Liver (tissue), 9 donors: Measurements from ENCODE around the gene GRIFIN. TPM values are rescaled to one million over a fixed set of nuclear protein-coding genes. Genes with fewer than 3 reads are reported as not detected.

Source experiments
- DNase-seq: peaks from one replicate; pipeline ENCODE4 v3.0.0-alpha.2; 2017; ENCODE audit warnings: low spot score
- H3K27ac ChIP-seq, 2 donors: one replicate each; pipeline ENCODE4 v1.7.0; 2013; ENCODE audit warnings: inconsistent platforms in 2 of 2, low read length in 2 of 2, control low read depth in 1 of 2, low read depth in 1 of 2, mild to moderate bottlenecking in 1 of 2
- H3K27me3 ChIP-seq, 4 donors: one replicate each; pipeline versions ENCODE4 v1.6.1 to v1.7.0; 2013; ENCODE audit warnings: low read length in 3 of 4, inconsistent platforms in 1 of 4, mild to moderate bottlenecking in 1 of 4, moderate library complexity in 1 of 4; ENCODE audit not compliant: control insufficient read depth in 4 of 4, insufficient read depth in 4 of 4
- H3K36me3 ChIP-seq, 4 donors: one replicate each; pipeline versions ENCODE4 v1.6.1 to v1.7.0; 2013; ENCODE audit warnings: low read length in 3 of 4, mild to moderate bottlenecking in 3 of 4, low read depth in 1 of 4, moderate library complexity in 1 of 4; ENCODE audit not compliant: control insufficient read depth in 4 of 4, insufficient read depth in 3 of 4
- H3K4me1 ChIP-seq, 4 donors: one replicate each; pipeline versions ENCODE4 v1.6.1 to v1.7.0; 2013; ENCODE audit warnings: low read length in 3 of 4, mild to moderate bottlenecking in 3 of 4, moderate library complexity in 1 of 4; ENCODE audit not compliant: control insufficient read depth in 4 of 4, insufficient read depth in 4 of 4
- H3K4me3 ChIP-seq, 3 donors: one replicate each; pipeline versions ENCODE4 v1.6.1 to v1.7.0; 2013; ENCODE audit warnings: low read length in 3 of 3, control low read depth in 1 of 3, low read depth in 1 of 3, mild to moderate bottlenecking in 1 of 3
- H3K9ac ChIP-seq, 2 donors: one replicate each; pipeline ENCODE4 v1.7.0; 2013; ENCODE audit warnings: low read length in 2 of 2, mild to moderate bottlenecking in 2 of 2, moderate library complexity in 2 of 2, control low read depth in 1 of 2, low read depth in 1 of 2
- H3K9me3 ChIP-seq, 4 donors: one replicate each; pipeline versions ENCODE4 v1.6.1 to v1.7.0; 2013; ENCODE audit warnings: low read length in 3 of 4; ENCODE audit not compliant: control insufficient read depth in 4 of 4
- ATF3 ChIP-seq: IDR thresholded peaks from 2 replicates; pipeline ENCODE4 v1.6.1; 2016; ENCODE audit warnings: antibody characterized with exemption
- CTCF ChIP-seq: fragments of 150-350 bp; IDR thresholded peaks from 2 replicates; pipeline ENCODE4 v1.5.1; 2017; ENCODE audit warnings: improper control_type of control experiment, low read depth, low read length; ENCODE audit not compliant: missing input control
- EGR1 ChIP-seq, 2 donors: IDR thresholded peaks; 2 replicates each; pipeline ENCODE4 v1.6.1; 2016 to 2018; ENCODE audit warnings: antibody characterized with exemption in 2 of 2, low read depth in 2 of 2
- FOXA1 ChIP-seq: IDR thresholded peaks from 2 replicates; pipeline ENCODE4 v1.6.1; 2016; ENCODE audit warnings: antibody characterized with exemption
- FOXA2 ChIP-seq: IDR thresholded peaks from 2 replicates; pipeline ENCODE4 v1.6.1; 2016; ENCODE audit warnings: antibody characterized with exemption
- GABPA ChIP-seq, 2 donors: IDR thresholded peaks in 1 of 2; conservative IDR thresholded peaks in 1 of 2; 2 replicates each; pipeline ENCODE4 v1.6.1; 2016; ENCODE audit warnings: antibody characterized with exemption in 2 of 2, mild to moderate bottlenecking in 1 of 2, moderate library complexity in 1 of 2
- HNF4A ChIP-seq, 2 donors: conservative IDR thresholded peaks; 2 replicates each; pipeline ENCODE4 v1.6.1; 2016; ENCODE audit warnings: antibody characterized with exemption in 2 of 2, mild to moderate bottlenecking in 2 of 2
- HNF4G ChIP-seq: IDR thresholded peaks from 2 replicates; pipeline ENCODE4 v1.6.1; 2016; ENCODE audit warnings: antibody characterized with exemption
- JUND ChIP-seq, 2 donors: IDR thresholded peaks; 2 replicates each; pipeline ENCODE4 v1.6.1; 2016; ENCODE audit warnings: antibody characterized with exemption in 2 of 2
- MAX ChIP-seq: IDR thresholded peaks from 2 replicates; pipeline ENCODE4 v1.6.1; 2016; ENCODE audit warnings: antibody characterized with exemption
- NR2F2 ChIP-seq: IDR thresholded peaks from 2 replicates; pipeline ENCODE4 v1.6.1; 2016; ENCODE audit warnings: antibody characterized with exemption
- RAD21 ChIP-seq, 2 donors: IDR thresholded peaks; 2 replicates each; pipeline ENCODE4 v1.6.1; 2016; ENCODE audit warnings: antibody characterized with exemption in 2 of 2, mild to moderate bottlenecking in 2 of 2
- REST ChIP-seq: IDR thresholded peaks from 2 replicates; pipeline ENCODE4 v1.6.1; 2016; ENCODE audit warnings: antibody characterized with exemption, mild to moderate bottlenecking
- RXRA ChIP-seq, 2 donors: IDR thresholded peaks; 2 replicates each; pipeline ENCODE4 v1.6.1; 2017 to 2018; ENCODE audit warnings: antibody characterized with exemption in 2 of 2, mild to moderate bottlenecking in 1 of 2
- SP1 ChIP-seq: IDR thresholded peaks from 2 replicates; pipeline ENCODE4 v1.6.1; 2018; ENCODE audit warnings: antibody characterized with exemption, mild to moderate bottlenecking
- YY1 ChIP-seq: IDR thresholded peaks from 2 replicates; pipeline ENCODE4 v1.6.1; 2016; ENCODE audit warnings: antibody characterized with exemption, mild to moderate bottlenecking
- ZBTB33 ChIP-seq: IDR thresholded peaks from 2 replicates; pipeline ENCODE4 v1.6.1; 2016; ENCODE audit warnings: antibody characterized with exemption
- WGBS: extraction: QIAGEN DNeasy Blood & Tissue Kit; methylation state at CpG from one replicate; pipeline ENCODE4 v1.1.7; 2013; 5-methylcytosine and 5-hydroxymethylcytosine counted together
- polyA plus RNA-seq, 2 donors: library from polyadenylated mRNA; stranded (reverse) in 1 of 2; unstranded in 1 of 2; fragments of 200-250 nt in 1 of 2; fragments of >200 nt in 1 of 2; fragmentation: Nextera tagmentation in 1 of 2; extraction: Ambion mirVana in 1 of 2; gene quantifications; one replicate each; pipeline versions ENCODE4 v1.2.1 to v1.2.3, GENCODE V29; 2013 to 2015
- total RNA-seq, 2 donors: library from RNA; depleted of rRNA; stranded (reverse); fragments of >200 nt; gene quantifications; one replicate each; pipeline ENCODE4 v1.2.3, GENCODE V29; 2014
- donor health status: healthy.
- donor health status: healthy.
- donor health status: healthy.
- donor health status: healthy.
- donor health status: healthy.

GRIFIN gene
- total and polyA plus RNA-seq, 4 donors, result not detected

GRCh38 chr7:2495418-2496299 is 19.5 kb upstream of the GRIFIN start:
- Histone ChIP-seq H3K27ac (no peak overlapping the region), H3K4me1 (no peaks in the 10 kb centered on the region), H3K9me3 (no peaks in the 10 kb centered on the region), H3K9ac (no peak overlapping the region), H3K4me3 (no peak overlapping the region), H3K27me3 (no peaks in the 10 kb centered on the region), H3K36me3 (no peaks in the 10 kb centered on the region)
- WGBS, result 64% methylated on average over 25 of the region's 25 CpGs
- DNase-seq, result no peak
- TF ChIP-seq RXRA (IDR thresholded peaks at IDR 0.05), result no peak
- TF ChIP-seq CTCF, result no peak
- TF ChIP-seq MAX, result no peak
- TF ChIP-seq FOXA1, result no peak
- no peak for TF ChIP-seq YY1
- no peak for TF ChIP-seq ATF3
- TF ChIP-seq HNF4G, result no peak
- no peak for TF ChIP-seq EGR1 (IDR thresholded peaks at IDR 0.05; ENCODE audit: low read depth in 2 of 2)
- TF ChIP-seq HNF4A (conservative IDR thresholded peaks at IDR 0.05), result no peak
- no peak for TF ChIP-seq RAD21 (IDR thresholded peaks at IDR 0.05)
- no peak for TF ChIP-seq SP1
- no peak for TF ChIP-seq GABPA (IDR thresholded peaks at IDR 0.05 in 1 of 2, conservative IDR thresholded peaks at IDR 0.05 in 1 of 2)
- TF ChIP-seq JUND (IDR thresholded peaks at IDR 0.05), result no peak
- no peak for TF ChIP-seq NR2F2
- no peak for TF ChIP-seq REST
- TF ChIP-seq ZBTB33, result no peak
- no peak for TF ChIP-seq FOXA2
